Activated CD8-positive, alpha-beta T cell treated with anti-CD3 and anti-CD28 coated beads for 36 hours (primary cell): ENCODE data around the gene TRAM2. TPM values are rescaled to one million over a fixed set of nuclear protein-coding genes. Genes with fewer than 3 reads are reported as not detected.

Experiments
- ATAC-seq: fragments of 200-7000 bp; cut with Tn5 transposase; one replicate; pipeline ENCODE4 v1.10.0; 2021; ENCODE audit warnings: mild to moderate bottlenecking, moderate library complexity
- CTCF ChIA-PET: fragments of 350-600 bp; sonication (Branson Sonifier 250); formaldehyde crosslinking; loops from one replicate; lab custom pipeline; 2021; ENCODE audit warnings: antibody characterized with exemption; lab: Charles Lee
- POLR2A ChIA-PET: fragments of 350-600 bp; sonication (Branson Sonifier 250); formaldehyde crosslinking; loops from one replicate; lab custom pipeline; 2021; ENCODE audit warnings: antibody characterized with exemption; lab: Charles Lee
- DNase-seq: peaks from one replicate; pipeline ENCODE4 v3.0.0-alpha.2; 2020
- H3K27ac Mint-ChIP-seq: one replicate; pipeline ENCODE4 v1.8.0; 2021; ENCODE audit warnings: mild to moderate bottlenecking, mixed read lengths
- H3K27me3 Mint-ChIP-seq: one replicate; pipeline ENCODE4 v1.8.0; 2021; ENCODE audit warnings: mixed read lengths
- H3K36me3 Mint-ChIP-seq: one replicate; pipeline ENCODE4 v1.8.0; 2021; ENCODE audit warnings: low read depth, mixed read lengths
- H3K4me1 Mint-ChIP-seq: one replicate; pipeline ENCODE4 v1.8.0; 2021; ENCODE audit warnings: low read depth, mixed read lengths
- H3K4me3 Mint-ChIP-seq: one replicate; pipeline ENCODE4 v1.8.0; 2021; ENCODE audit warnings: mild to moderate bottlenecking, moderate library complexity, mixed read lengths
- H3K9me3 Mint-ChIP-seq: one replicate; pipeline ENCODE4 v1.8.0; 2021; ENCODE audit warnings: mixed read lengths
- CTCF ChIP-seq: fragments of 200-600 bp; IDR thresholded peaks from one replicate; pipeline ENCODE4 v1.8.0; 2022; ENCODE audit warnings: antibody characterized with exemption, mild to moderate bottlenecking
- intact Hi-C: fragments of 100-400 bp; cut with micrococcal nuclease; formaldehyde crosslinking; loops from one replicate; pipeline ENCODE4 v1.10.0; 2022
- total RNA-seq, 2 experiments: library from RNA; stranded (reverse); gene quantifications; one replicate each; pipeline ENCODE4 v1.2.3, GENCODE V29; 2021

Gene TRAM2
- total RNA-seq, 2 experiments from 2014 or later: 0.94 to 1.0 TPM

DNA sequence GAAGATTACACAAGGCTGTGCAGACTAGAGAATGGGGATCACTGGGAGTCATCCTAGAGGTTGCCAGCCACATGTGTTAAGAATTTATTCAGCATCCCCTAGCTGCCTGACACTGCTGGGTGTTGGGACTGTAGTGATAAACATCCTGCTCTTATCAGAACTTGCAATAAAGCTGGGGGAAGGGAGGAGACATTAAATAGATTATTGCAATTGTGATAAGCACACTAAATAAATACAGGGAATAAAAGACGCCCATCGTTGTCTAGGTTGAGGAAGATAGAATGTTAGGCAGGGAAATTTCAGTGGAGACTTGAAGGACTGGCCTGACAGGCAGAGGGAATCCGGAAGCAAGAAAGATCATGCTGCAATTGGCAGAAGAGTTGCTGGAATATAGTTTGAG lies 33.2 kb upstream of the TRAM2 start:
- ATAC-seq: no peak
- no peak for TF ChIP-seq CTCF
- POLR2A ChIA-PET: no interaction called here
- DNase-seq: no peak
- CTCF ChIA-PET: interaction anchor here (1.0 to 1.5 kb wide), 2 partner anchors 24 to 53 kb away, joined by 3 read pairs; no protein-coding TSS in a partner anchor
- peaks cover 2% of the 10 kb centered on the region for H3K9me3 Mint-ChIP-seq
- H3K4me3 Mint-ChIP-seq: no peak overlapping the region
- H3K36me3 Mint-ChIP-seq: no peaks in the 10 kb centered on the region
- H3K4me1 Mint-ChIP-seq: no peaks in the 10 kb centered on the region
- intact Hi-C loops: no loop called here
- H3K27ac Mint-ChIP-seq: no peak overlapping the region
- no peaks in the 10 kb centered on the region for H3K27me3 Mint-ChIP-seq

GRCh38 chr6:52605610-52606185 lies 28.8 kb upstream of the TRAM2 start:
- DNase-seq (no peak), ATAC-seq (no peak)
- Mint-ChIP-seq H3K4me3 (no peak overlapping the region), H3K4me1 (peaks cover 5% of the 10 kb centered on the region), H3K36me3 (no peaks in the 10 kb centered on the region), H3K9me3 (peaks cover 2% of the 10 kb centered on the region), H3K27me3 (no peaks in the 10 kb centered on the region), H3K27ac (no peak overlapping the region)
- ChIA-PET CTCF (interaction anchor here (1.4 to 1.8 kb wide), 2 partner anchors 29 to 59 kb away, joined by 3 to 6 read pairs; partner anchors contain the start of gene TRAM2), POLR2A (no interaction called here)
- intact Hi-C loops: no loop called here
- TF ChIP-seq CTCF: no peak

GRCh38 chr6:52603000-52603795 lies 26.3 kb upstream of the TRAM2 start:
- DNase-seq: no peak
- H3K27ac Mint-ChIP-seq: no peak overlapping the region
- intact Hi-C loops: no loop called here
- TF ChIP-seq CTCF: no peak
- H3K4me3 Mint-ChIP-seq: no peak overlapping the region
- ChIA-PET CTCF (interaction anchor here (2.1 kb wide), 1 partner anchor 49 kb away, joined by 10 read pairs; no protein-coding TSS in a partner anchor), POLR2A (no interaction called here)
- peaks cover 2% of the 10 kb centered on the region for H3K9me3 Mint-ChIP-seq
- no peaks in the 10 kb centered on the region for H3K27me3 Mint-ChIP-seq
- peak; percentile 56 for ATAC-seq
- H3K36me3 Mint-ChIP-seq: no peaks in the 10 kb centered on the region
- peaks cover 5% of the 10 kb centered on the region for H3K4me1 Mint-ChIP-seq

DNA sequence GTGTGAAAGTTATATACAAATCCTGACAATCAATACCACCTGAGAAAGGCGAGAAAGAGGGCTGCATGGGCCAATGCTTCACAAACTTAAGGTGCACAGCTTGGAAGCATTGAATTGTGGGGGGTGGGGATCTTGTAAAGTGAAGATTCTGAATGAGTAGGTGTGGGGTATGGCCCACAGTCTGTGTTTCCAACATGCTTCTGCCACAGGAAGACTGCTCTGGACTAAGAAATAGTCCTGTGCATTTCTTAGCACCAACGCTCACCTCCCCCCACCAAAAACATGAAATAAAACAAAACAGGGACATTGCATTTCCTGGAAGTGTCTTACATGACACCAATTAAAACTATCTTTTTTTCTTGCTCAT lies 21.9 kb upstream of the TRAM2 start:
- intact Hi-C loops: loop anchor here (5.0 kb wide), 1 partner anchor 182 kb away; no protein-coding TSS in a partner anchor
- no peak for TF ChIP-seq CTCF
- Mint-ChIP-seq H3K27ac (no peak overlapping the region), H3K4me3 (no peak overlapping the region), H3K27me3 (no peaks in the 10 kb centered on the region), H3K36me3 (no peaks in the 10 kb centered on the region), H3K4me1 (peaks cover 10% of the 10 kb centered on the region), H3K9me3 (no peaks in the 10 kb centered on the region)
- ATAC-seq (no peak), DNase-seq (no peak)
- ChIA-PET POLR2A (no interaction called here), CTCF (interaction anchor here (0.6 to 6.0 kb wide), 11 partner anchors 21 to 181 kb away, joined by 3 to 46 read pairs (median 5); partner anchors contain the start of genes EFHC1 and TRAM2)
